Activated T-helper 1 cell treated with anti-CD3 and anti-CD28 coated beads, Interleukin-12 subunit alpha, Interleukin-12 subunit beta, Interleukin-2, Interleukin-4 antibody, amounts not matched to agents 30 ng/mL and 10 ng/mL and 1 ng/mL, durations not matched to agents 14 hours and 24 hours and 36 hours (primary cell): ENCODE results near the gene CCNB1. TPM values are rescaled to one million over a fixed set of nuclear protein-coding genes. Genes with fewer than 3 reads are reported as not detected.
"Not testable (repeated sequence)": the region's sequence is repeated elsewhere in the genome, so short reads cannot be mapped to it uniquely, and the experiment has no call there.

Experiments used
- DNase-seq: peaks from one replicate; pipeline ENCODE4 v3.0.0; 2021; ENCODE audit warnings: low spot score
- H3K27ac Mint-ChIP-seq: one replicate; pipeline ENCODE4 v1.8.0; 2021; ENCODE audit warnings: mild to moderate bottlenecking, mixed read lengths
- H3K27me3 Mint-ChIP-seq: one replicate; pipeline ENCODE4 v1.8.0; 2022; ENCODE audit warnings: mild to moderate bottlenecking, moderate library complexity, mixed read lengths; ENCODE audit not compliant: insufficient read depth
- H3K36me3 Mint-ChIP-seq: one replicate; pipeline ENCODE4 v1.8.0; 2021; ENCODE audit warnings: low read depth, mixed read lengths
- H3K4me1 Mint-ChIP-seq: one replicate; pipeline ENCODE4 v1.8.0; 2021; ENCODE audit warnings: low read depth, mixed read lengths
- H3K4me3 Mint-ChIP-seq: one replicate; pipeline ENCODE4 v1.8.0; 2021; ENCODE audit warnings: mild to moderate bottlenecking, moderate library complexity, mixed read lengths
- H3K9me3 Mint-ChIP-seq: one replicate; pipeline ENCODE4 v1.8.0; 2021; ENCODE audit warnings: mixed read lengths
- intact Hi-C: fragments of 100-400 bp; cut with micrococcal nuclease; formaldehyde crosslinking; loops from one replicate; pipeline ENCODE4 v1.15.1; 2024
- total RNA-seq: library from RNA; stranded (reverse); gene quantifications from 2 replicates; pipeline ENCODE4 v1.2.3, GENCODE V29; 2022

Gene CCNB1
- total RNA-seq, result 106 and 115 TPM in 2 replicates

GRCh38 chr5:69166686-69167492 lies at the start of gene CCNB1:
Gene CCNB1 (plus strand): TSS chr5:69167150. CDS start chr5:69167263, 113 bp downstream.
- peaks cover 45% of the 10 kb centered on the region for H3K4me1 Mint-ChIP-seq
- H3K27ac Mint-ChIP-seq, result peak within 1 kb of the TSS; percentile 83
- no peaks in the 10 kb centered on the region for H3K9me3 Mint-ChIP-seq
- peaks cover 29% of the 10 kb centered on the region for H3K36me3 Mint-ChIP-seq
- intact Hi-C loops, result loop anchor here (1.0 kb wide), 8 partner anchors 8 to 202 kb away; partner anchors contain the start of genes AK6, CCDC125, CDK7 and CENPH
- peak within 1 kb of the TSS; percentile 90 for H3K4me3 Mint-ChIP-seq
- DNase-seq, result peak; percentile 99
- no peaks in the 10 kb centered on the region for H3K27me3 Mint-ChIP-seq

GRCh38 chr5:69129413-69129812 lies 37.5 kb upstream of the CCNB1 start:
- Mint-ChIP-seq H3K27me3 (peaks cover 1% of the 10 kb centered on the region), H3K4me1 (no peaks in the 10 kb centered on the region), H3K36me3 (peaks cover 19% of the 10 kb centered on the region), H3K9me3 (no peaks in the 10 kb centered on the region), H3K27ac (no peak overlapping the region), H3K4me3 (no peak overlapping the region)
- no peak for DNase-seq
- intact Hi-C loops, result no loop called here

- Mint-ChIP-seq H3K4me3 (no peak overlapping the region), H3K4me1 (no peaks in the 10 kb centered on the region), H3K27ac (no peak overlapping the region), H3K9me3 (no peaks in the 10 kb centered on the region), H3K27me3 (no peaks in the 10 kb centered on the region), H3K36me3 (peaks cover 16% of the 10 kb centered on the region)
- intact Hi-C loops, result no loop called here
- DNase-seq, result no peak
Measured at GRCh38 chr5:69130241-69130640, 36.7 kb upstream of the CCNB1 start.

GRCh38 chr5:69131304-69131703 lies 35.6 kb upstream of the CCNB1 start:
- Mint-ChIP-seq H3K27ac (no peak overlapping the region), H3K4me1 (no peaks in the 10 kb centered on the region), H3K9me3 (no peaks in the 10 kb centered on the region), H3K4me3 (no peak overlapping the region), H3K36me3 (peaks cover 18% of the 10 kb centered on the region), H3K27me3 (no peaks in the 10 kb centered on the region)
- intact Hi-C loops, result no loop called here
- DNase-seq, result no peak

GRCh38 chr5:69134126-69134525 lies 32.8 kb upstream of the CCNB1 start:
- no peaks in the 10 kb centered on the region for H3K9me3 Mint-ChIP-seq
- DNase-seq, result no peak
- no peak overlapping the region for H3K27ac Mint-ChIP-seq
- no peaks in the 10 kb centered on the region for H3K27me3 Mint-ChIP-seq
- H3K36me3 Mint-ChIP-seq, result peaks cover 11% of the 10 kb centered on the region
- no peak overlapping the region for H3K4me3 Mint-ChIP-seq
- no peaks in the 10 kb centered on the region for H3K4me1 Mint-ChIP-seq
- intact Hi-C loops, result no loop called here

GRCh38 chr5:69136293-69136692 lies 30.7 kb upstream of the CCNB1 start:
- H3K9me3 Mint-ChIP-seq, result peaks cover 13% of the 10 kb centered on the region
- DNase-seq, result no peak
- H3K4me3 Mint-ChIP-seq, result no peak overlapping the region
- H3K27ac Mint-ChIP-seq, result no peak overlapping the region
- peaks cover 7% of the 10 kb centered on the region for H3K36me3 Mint-ChIP-seq
- H3K4me1 Mint-ChIP-seq, result no peaks in the 10 kb centered on the region
- intact Hi-C loops, result no loop called here
- no peaks in the 10 kb centered on the region for H3K27me3 Mint-ChIP-seq

- H3K4me1 Mint-ChIP-seq, H3K4me3 Mint-ChIP-seq, H3K36me3 Mint-ChIP-seq, intact Hi-C loops, H3K27ac Mint-ChIP-seq, DNase-seq, H3K27me3 Mint-ChIP-seq: not testable (repeated sequence)
- H3K9me3 Mint-ChIP-seq, result peaks cover 14% of the 10 kb centered on the region
Measured at GRCh38 chr5:69137208-69137607, 29.7 kb upstream of the CCNB1 start.

GRCh38 chr5:69137807-69138206 lies 29.1 kb upstream of the CCNB1 start:
- Mint-ChIP-seq H3K27ac (no peak overlapping the region), H3K4me1 (no peaks in the 10 kb centered on the region), H3K27me3 (no peaks in the 10 kb centered on the region), H3K4me3 (no peak overlapping the region), H3K9me3 (peaks cover 14% of the 10 kb centered on the region), H3K36me3 (peaks cover 9% of the 10 kb centered on the region)
- no peak for DNase-seq
- intact Hi-C loops, result no loop called here

- peaks cover 14% of the 10 kb centered on the region for H3K9me3 Mint-ChIP-seq
- no peak overlapping the region for H3K4me3 Mint-ChIP-seq
- H3K27ac Mint-ChIP-seq, result no peak overlapping the region
- intact Hi-C loops, result no loop called here
- DNase-seq, result no peak
- no peaks in the 10 kb centered on the region for H3K27me3 Mint-ChIP-seq
- no peaks in the 10 kb centered on the region for H3K4me1 Mint-ChIP-seq
- H3K36me3 Mint-ChIP-seq, result peaks cover 4% of the 10 kb centered on the region
Measured at GRCh38 chr5:69138766-69139165, 28.2 kb upstream of the CCNB1 start.

- H3K4me1 Mint-ChIP-seq, H3K27me3 Mint-ChIP-seq, H3K36me3 Mint-ChIP-seq, H3K27ac Mint-ChIP-seq, H3K4me3 Mint-ChIP-seq, intact Hi-C loops, DNase-seq: not testable (repeated sequence)
- peaks cover 14% of the 10 kb centered on the region for H3K9me3 Mint-ChIP-seq
Measured at GRCh38 chr5:69140239-69140638, 26.7 kb upstream of the CCNB1 start.

- H3K4me3 Mint-ChIP-seq, result no peak overlapping the region
- no peaks in the 10 kb centered on the region for H3K27me3 Mint-ChIP-seq
- no peak overlapping the region for H3K27ac Mint-ChIP-seq
- DNase-seq, result no peak
- intact Hi-C loops, result no loop called here
- H3K4me1 Mint-ChIP-seq, result no peaks in the 10 kb centered on the region
- H3K36me3 Mint-ChIP-seq, result peaks cover 2% of the 10 kb centered on the region
- peaks cover 14% of the 10 kb centered on the region for H3K9me3 Mint-ChIP-seq
Measured at GRCh38 chr5:69140827-69141226, 26.1 kb upstream of the CCNB1 start.

- H3K4me3 Mint-ChIP-seq, intact Hi-C loops, H3K27me3 Mint-ChIP-seq, H3K4me1 Mint-ChIP-seq, H3K27ac Mint-ChIP-seq, H3K36me3 Mint-ChIP-seq, H3K9me3 Mint-ChIP-seq, DNase-seq: not testable (repeated sequence)
Measured at GRCh38 chr5:69148576-69148975, 18.4 kb upstream of the CCNB1 start.

- H3K4me3 Mint-ChIP-seq, result no peak overlapping the region
- intact Hi-C loops, result no loop called here
- DNase-seq, result no peak
- H3K27ac Mint-ChIP-seq, result no peak overlapping the region
- H3K4me1 Mint-ChIP-seq, result no peaks in the 10 kb centered on the region
- H3K9me3 Mint-ChIP-seq, result no peaks in the 10 kb centered on the region
- H3K36me3 Mint-ChIP-seq, result no peaks in the 10 kb centered on the region
- H3K27me3 Mint-ChIP-seq, result peaks cover 2% of the 10 kb centered on the region
Measured at GRCh38 chr5:69148981-69149675, 17.8 kb upstream of the CCNB1 start.
